ENCODE measurements around the gene SLC38A11. TPM values are rescaled to one million over a fixed set of nuclear protein-coding genes. Genes with fewer than 3 reads are reported as not detected.

Gene SLC38A11
- total and polyA plus RNA-seq, 2 of the 8 experiments (the other 6 are each of a cell fraction or from before 2014, with no cell fraction given) = not detected

DNA sequence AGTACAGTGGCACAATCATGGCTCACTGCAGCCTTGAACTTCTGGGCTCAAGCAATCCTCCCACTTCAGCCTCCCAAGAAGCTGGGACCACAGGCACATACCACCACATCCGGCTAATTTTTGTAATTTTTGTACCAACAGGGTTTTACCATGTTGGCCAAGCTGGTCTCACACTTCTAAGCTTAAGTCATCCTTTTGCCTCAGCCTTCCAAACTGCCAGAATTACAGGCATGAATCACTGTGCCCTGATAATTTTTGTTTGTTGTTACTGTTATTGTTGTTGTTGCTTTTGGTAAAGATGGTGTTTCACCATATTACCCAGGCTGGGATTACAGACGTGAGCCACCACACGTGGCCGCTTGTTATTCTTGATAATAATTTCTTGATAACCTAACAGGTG is 103.2 kb downstream of the SLC38A11 start (continued):
- TF ChIP-seq RAD21 (IDR thresholded peaks at IDR 0.05 in 1 of 2, conservative IDR thresholded peaks at IDR 0.05 in 1 of 2; ENCODE audit: low read depth in 2 of 2, low read length in 2 of 2) (no peak), CHD1 (IDR thresholded peaks at IDR 0.05; ENCODE audit: low read depth, low read length) (no peak), JUND (IDR thresholded peaks at IDR 0.05; ENCODE audit: low read length) (no peak), SIX5 (IDR thresholded peaks at IDR 0.05; ENCODE audit: low read depth, low read length) (no peak), CEBPB (IDR thresholded peaks at IDR 0.05; ENCODE audit: low read depth, low read length) (no peak)
- TF ChIP-seq, protein P1, sequence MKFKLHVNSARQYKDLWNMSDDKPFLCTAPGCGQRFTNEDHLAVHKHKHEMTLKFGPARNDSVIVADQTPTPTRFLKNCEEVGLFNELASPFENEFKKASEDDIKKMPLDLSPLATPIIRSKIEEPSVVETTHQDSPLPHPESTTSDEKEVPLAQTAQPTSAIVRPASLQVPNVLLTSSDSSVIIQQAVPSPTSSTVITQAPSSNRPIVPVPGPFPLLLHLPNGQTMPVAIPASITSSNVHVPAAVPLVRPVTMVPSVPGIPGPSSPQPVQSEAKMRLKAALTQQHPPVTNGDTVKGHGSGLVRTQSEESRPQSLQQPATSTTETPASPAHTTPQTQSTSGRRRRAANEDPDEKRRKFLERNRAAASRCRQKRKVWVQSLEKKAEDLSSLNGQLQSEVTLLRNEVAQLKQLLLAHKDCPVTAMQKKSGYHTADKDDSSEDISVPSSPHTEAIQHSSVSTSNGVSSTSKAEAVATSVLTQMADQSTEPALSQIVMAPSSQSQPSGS (IDR thresholded peaks at IDR 0.05; ENCODE audit: low read length) = no peak

All from H1 (cell line).